CD4-positive, alpha-beta T cell (primary cell): Measurements from ENCODE around the gene DUSP18. TPM values are rescaled to one million over a fixed set of nuclear protein-coding genes. Genes with fewer than 3 reads are reported as not detected.

Source experiments
- ATAC-seq: fragments of 200-7000 bp; cut with Tn5 transposase; one replicate; pipeline ENCODE4 v1.10.0; 2022; ENCODE audit warnings: mild to moderate bottlenecking; ENCODE audit not compliant: poor library complexity
- CTCF ChIA-PET: fragments of 350-600 bp; sonication (Branson Sonifier 250); formaldehyde crosslinking; loops from one replicate; lab custom pipeline; 2021; ENCODE audit warnings: antibody characterized with exemption, inconsistent platforms; lab: Charles Lee
- POLR2A ChIA-PET: fragments of 350-600 bp; sonication (Branson Sonifier 250); formaldehyde crosslinking; loops from one replicate; lab custom pipeline; 2021; ENCODE audit warnings: antibody characterized with exemption, inconsistent platforms; lab: Charles Lee
- DNase-seq, 14 experiments: peaks; one replicate each; pipeline ENCODE4 v3.0.0-alpha.2; 2013 to 2020; ENCODE audit warnings: mixed read lengths in 2 of 14
- H3K27ac ChIP-seq, 2 donors: one replicate each; pipeline versions ENCODE4 v1.5.1 to v1.7.0; 2013; ENCODE audit warnings: low read length in 2 of 2, low read depth in 1 of 2, mild to moderate bottlenecking in 1 of 2
- H3K27me3 ChIP-seq, 2 experiments: 1 replicate in 1 of 2; 2 replicates in 1 of 2; pipeline versions ENCODE4 v1.6.1 to v1.7.0; 2013; ENCODE audit warnings: low read length in 2 of 2, control low read depth in 1 of 2, mild to moderate bottlenecking in 1 of 2, moderate library complexity in 1 of 2; ENCODE audit not compliant: insufficient read depth in 2 of 2, control insufficient read depth in 1 of 2
- H3K36me3 ChIP-seq: one replicate; pipeline ENCODE4 v1.6.1; 2013; ENCODE audit warnings: low read length, control low read depth; ENCODE audit not compliant: insufficient read depth
- H3K4me1 ChIP-seq: one replicate; pipeline ENCODE4 v1.6.1; 2013; ENCODE audit warnings: low read length, control low read depth; ENCODE audit not compliant: insufficient read depth
- H3K4me3 ChIP-seq: one replicate; pipeline ENCODE4 v1.5.1; 2013; ENCODE audit warnings: mild to moderate bottlenecking, low read length, moderate library complexity
- H3K9me3 ChIP-seq, 2 experiments: 1 replicate in 1 of 2; 2 replicates in 1 of 2; pipeline versions ENCODE4 v1.6.1 to v1.7.0; 2013; ENCODE audit warnings: low read length in 2 of 2, mild to moderate bottlenecking in 2 of 2, control low read depth in 1 of 2, moderate library complexity in 1 of 2; ENCODE audit not compliant: control insufficient read depth in 1 of 2, insufficient read depth in 1 of 2
- H3K27ac Mint-ChIP-seq: one replicate; pipeline ENCODE4 v1.8.0; 2020; ENCODE audit warnings: mixed read lengths
- H3K27me3 Mint-ChIP-seq: one replicate; pipeline ENCODE4 v1.8.0; 2021; ENCODE audit warnings: mixed read lengths
- H3K36me3 Mint-ChIP-seq: one replicate; pipeline ENCODE4 v1.8.0; 2021; ENCODE audit warnings: low read depth, mixed read lengths
- H3K4me1 Mint-ChIP-seq: one replicate; pipeline ENCODE4 v1.8.0; 2021; ENCODE audit warnings: low read depth, mixed read lengths
- H3K4me3 Mint-ChIP-seq: one replicate; pipeline ENCODE4 v1.8.0; 2020; ENCODE audit warnings: mild to moderate bottlenecking, mixed read lengths
- H3K9me3 Mint-ChIP-seq: one replicate; pipeline ENCODE4 v1.8.0; 2020; ENCODE audit warnings: mixed read lengths
- CTCF ChIP-seq: fragments of 200-600 bp; IDR thresholded peaks from one replicate; pipeline ENCODE4 v1.8.0; 2022; ENCODE audit warnings: antibody characterized with exemption, mild to moderate bottlenecking
- intact Hi-C, 2 experiments: fragments of 100-400 bp; cut with DNase I in 1 of 2; cut with micrococcal nuclease in 1 of 2; formaldehyde crosslinking; loops; one replicate each; pipeline versions ENCODE4 v1.15.1 to v1.9.0; 2023 to 2025; cut with DNase I, micrococcal nuclease
- total RNA-seq, 174 experiments: library from RNA in 2 of 174; stranded (reverse) in 2 of 174; gene quantifications; one replicate each; pipeline ENCODE4 v1.2.3 and lab custom pipeline; 2021 to 2026

DUSP18 gene
- total RNA-seq, 2 experiments from 2014 or later: 5.7 to 6.2 TPM

- no peak for ATAC-seq
- ChIA-PET POLR2A (no interaction called here), CTCF (interaction anchor here (0.7 to 1.8 kb wide), 4 partner anchors 10 to 18 kb away, joined by 3 to 14 read pairs (median 6); partner anchors contain the start of gene SLC35E4)
- Mint-ChIP-seq H3K4me1 (peaks cover 7% of the 10 kb centered on the region), H3K36me3 (no peaks in the 10 kb centered on the region), H3K27ac (no peak overlapping the region), H3K27me3 (no peaks in the 10 kb centered on the region), H3K9me3 (no peaks in the 10 kb centered on the region), H3K4me3 (no peak overlapping the region)
- no peak for DNase-seq
- Histone ChIP-seq H3K4me3 (no peak overlapping the region), H3K27ac (no peak overlapping the region), H3K9me3 (no peaks in the 10 kb centered on the region), H3K36me3 (no peaks in the 10 kb centered on the region), H3K27me3 (no peaks in the 10 kb centered on the region), H3K4me1 (peaks cover 10% of the 10 kb centered on the region)
- TF ChIP-seq CTCF: no peak
- intact Hi-C loops: no loop called here
These were observed 18.9 kb downstream of the DUSP18 start for GRCh38 chr22:30648825-30649224.

- Histone ChIP-seq H3K36me3 (no peaks in the 10 kb centered on the region), H3K27me3 (no peaks in the 10 kb centered on the region), H3K4me3 (no peak overlapping the region), H3K4me1 (peaks cover 10% of the 10 kb centered on the region), H3K9me3 (no peaks in the 10 kb centered on the region), H3K27ac (no peak overlapping the region)
- CTCF ChIA-PET: no interaction called here
- Mint-ChIP-seq H3K27me3 (no peaks in the 10 kb centered on the region), H3K4me1 (peaks cover 7% of the 10 kb centered on the region), H3K9me3 (no peaks in the 10 kb centered on the region), H3K4me3 (no peak overlapping the region), H3K36me3 (no peaks in the 10 kb centered on the region), H3K27ac (no peak overlapping the region)
- intact Hi-C loops: no loop called here
- ATAC-seq: no peak
- TF ChIP-seq CTCF: no peak
- DNase-seq: no peak
- POLR2A ChIA-PET: no interaction called here
These were observed 20.1 kb downstream of the DUSP18 start for GRCh38 chr22:30647536-30647935.

- no peak overlapping the region for H3K27ac ChIP-seq
- DNase-seq (no peak), ATAC-seq (no peak)
- no peaks in the 10 kb centered on the region for H3K9me3 ChIP-seq
- no peaks in the 10 kb centered on the region for H3K27me3 ChIP-seq
- Mint-ChIP-seq H3K9me3 (no peaks in the 10 kb centered on the region), H3K27me3 (no peaks in the 10 kb centered on the region), H3K4me1 (peaks cover 7% of the 10 kb centered on the region), H3K36me3 (no peaks in the 10 kb centered on the region), H3K4me3 (no peak overlapping the region), H3K27ac (no peak overlapping the region)
- H3K4me1 ChIP-seq: peaks cover 10% of the 10 kb centered on the region
- H3K4me3 ChIP-seq: no peak overlapping the region
- CTCF ChIA-PET: no interaction called here
- H3K36me3 ChIP-seq: no peaks in the 10 kb centered on the region
- intact Hi-C loops: no loop called here
- TF ChIP-seq CTCF: no peak
- POLR2A ChIA-PET: no interaction called here
These were observed 21.0 kb downstream of the DUSP18 start for GRCh38 chr22:30646518-30647160.
